Fibroblast of mammary gland (primary cell): ENCODE measurements around the gene UQCR11.

Experiments
- DNase-seq: peaks from one replicate; pipeline ENCODE4 v3.0.0-alpha.2; 2010; ENCODE audit warnings: low read depth
- H3K4me3 ChIP-seq: 2 replicates; pipeline ENCODE4 v1.5.1; 2011; ENCODE audit warnings: low read depth, mild to moderate bottlenecking, low read length, moderate library complexity; ENCODE audit not compliant: control insufficient read depth
- TF ChIP-seq, protein P1 (sequence below): conservative IDR thresholded peaks from 2 replicates; pipeline ENCODE4 v1.5.1; 2011; ENCODE audit warnings: low read depth, low read length, inconsistent platforms; ENCODE audit not compliant: control insufficient read depth, insufficient read depth

The UQCR11 gene

DNA sequence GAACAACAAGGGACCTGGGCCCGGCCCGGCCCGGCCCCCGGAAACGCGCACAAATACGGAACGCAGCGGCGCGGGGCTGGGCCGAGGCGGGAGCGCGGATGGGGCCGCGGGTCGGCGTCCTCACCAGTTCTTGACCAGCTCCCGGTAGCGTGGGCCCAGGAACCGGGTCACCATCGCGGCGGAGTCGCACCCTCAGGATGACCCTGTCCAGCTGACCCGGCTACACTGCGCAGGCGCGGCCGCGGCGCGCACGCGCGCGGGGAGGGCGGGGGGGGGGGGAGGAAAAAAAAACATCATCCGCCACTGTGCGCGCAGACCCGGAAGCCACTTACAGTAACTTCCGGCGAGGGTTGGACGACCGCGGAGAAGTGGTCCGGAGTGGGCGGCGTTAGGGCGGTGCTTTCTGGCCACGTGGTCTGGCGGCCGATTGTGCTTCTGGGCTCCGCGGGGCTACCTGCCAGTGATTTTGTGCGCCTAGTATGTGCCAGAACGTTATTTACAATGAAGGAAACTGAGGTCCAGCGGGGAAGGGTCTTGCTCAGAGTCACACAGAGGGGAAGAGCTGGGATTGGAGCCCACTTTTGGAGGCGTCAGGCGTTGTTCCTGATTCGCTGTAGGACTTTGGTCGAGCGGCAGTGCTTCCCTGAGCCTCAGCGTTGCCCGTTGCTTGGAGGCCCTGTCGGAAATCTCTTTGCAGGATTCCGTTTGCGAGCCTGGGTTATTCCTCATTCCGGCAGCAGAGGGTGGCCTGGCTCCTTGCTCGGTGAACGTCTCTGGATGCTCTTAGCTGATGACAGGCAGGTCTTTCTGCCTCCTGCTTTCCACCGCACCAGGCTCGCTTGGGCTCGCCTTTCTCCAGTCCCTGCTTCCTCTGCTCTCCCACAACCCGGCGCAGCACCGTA, at the start of gene UQCR11:
Gene UQCR11 (minus strand): TSS at position 227 of the 902 bp plus-strand sequence. CDS start 53 bp downstream, at position 174.
- H3K4me3 ChIP-seq: peak within 1 kb of the TSS; percentile 93
- DNase-seq: peak; percentile 95
- TF ChIP-seq, protein P1, sequence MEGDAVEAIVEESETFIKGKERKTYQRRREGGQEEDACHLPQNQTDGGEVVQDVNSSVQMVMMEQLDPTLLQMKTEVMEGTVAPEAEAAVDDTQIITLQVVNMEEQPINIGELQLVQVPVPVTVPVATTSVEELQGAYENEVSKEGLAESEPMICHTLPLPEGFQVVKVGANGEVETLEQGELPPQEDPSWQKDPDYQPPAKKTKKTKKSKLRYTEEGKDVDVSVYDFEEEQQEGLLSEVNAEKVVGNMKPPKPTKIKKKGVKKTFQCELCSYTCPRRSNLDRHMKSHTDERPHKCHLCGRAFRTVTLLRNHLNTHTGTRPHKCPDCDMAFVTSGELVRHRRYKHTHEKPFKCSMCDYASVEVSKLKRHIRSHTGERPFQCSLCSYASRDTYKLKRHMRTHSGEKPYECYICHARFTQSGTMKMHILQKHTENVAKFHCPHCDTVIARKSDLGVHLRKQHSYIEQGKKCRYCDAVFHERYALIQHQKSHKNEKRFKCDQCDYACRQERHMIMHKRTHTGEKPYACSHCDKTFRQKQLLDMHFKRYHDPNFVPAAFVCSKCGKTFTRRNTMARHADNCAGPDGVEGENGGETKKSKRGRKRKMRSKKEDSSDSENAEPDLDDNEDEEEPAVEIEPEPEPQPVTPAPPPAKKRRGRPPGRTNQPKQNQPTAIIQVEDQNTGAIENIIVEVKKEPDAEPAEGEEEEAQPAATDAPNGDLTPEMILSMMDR: peak; percentile 56

DNA sequence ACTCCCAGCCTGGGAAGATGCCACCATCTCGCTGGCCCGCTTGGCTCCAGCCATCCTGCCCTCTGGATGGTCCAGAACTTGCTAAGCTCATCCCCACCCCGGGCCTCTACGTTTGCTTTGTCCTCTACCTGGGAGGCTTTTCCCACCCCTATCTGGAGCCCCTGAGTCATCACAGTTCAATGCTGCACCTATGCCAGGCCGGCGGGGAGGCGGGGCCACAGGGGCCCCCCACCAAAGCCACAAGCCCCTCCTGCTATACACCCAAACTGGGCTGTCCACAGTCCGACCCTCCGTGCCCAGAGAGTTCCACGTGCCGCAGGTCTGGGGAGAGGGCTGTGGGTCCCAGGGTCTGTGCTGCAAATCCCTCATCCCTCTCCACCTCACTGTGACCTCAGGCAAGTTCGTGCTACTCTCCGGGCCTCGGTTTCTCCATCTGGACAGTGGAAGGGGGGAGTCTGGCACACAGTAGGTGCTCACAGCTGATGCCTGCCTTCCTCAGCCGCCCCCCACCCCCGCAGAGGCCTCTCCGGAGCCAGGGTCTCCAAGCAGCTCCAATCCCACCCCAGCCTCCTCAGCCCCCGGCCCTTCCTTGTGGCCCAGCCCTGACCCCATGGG, 49.0 kb upstream of the UQCR11 start:
- TF ChIP-seq, protein P1: no peak
- H3K4me3 ChIP-seq: no peak overlapping the region
- DNase-seq: no peak

DNA sequence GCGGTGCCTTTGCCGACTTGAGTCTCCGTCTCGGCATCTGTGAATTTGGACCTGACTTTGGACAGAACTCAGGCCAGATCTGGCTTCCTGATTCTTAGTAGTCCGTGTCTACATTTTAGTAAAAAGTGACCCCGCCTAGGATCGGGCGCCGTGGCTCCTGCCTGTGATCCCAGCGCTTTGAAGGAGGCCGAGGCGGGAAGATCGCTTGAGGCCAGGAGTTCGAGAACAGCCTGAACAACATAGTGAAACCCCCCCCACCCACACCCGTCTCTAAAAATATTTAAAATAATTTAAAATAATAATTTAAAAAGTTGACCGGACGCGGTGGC, 48.0 kb upstream of the UQCR11 start:
- TF ChIP-seq, protein P1: no peak
- no peak for DNase-seq
- peak overlapping the region; percentile 59 for H3K4me3 ChIP-seq

DNA sequence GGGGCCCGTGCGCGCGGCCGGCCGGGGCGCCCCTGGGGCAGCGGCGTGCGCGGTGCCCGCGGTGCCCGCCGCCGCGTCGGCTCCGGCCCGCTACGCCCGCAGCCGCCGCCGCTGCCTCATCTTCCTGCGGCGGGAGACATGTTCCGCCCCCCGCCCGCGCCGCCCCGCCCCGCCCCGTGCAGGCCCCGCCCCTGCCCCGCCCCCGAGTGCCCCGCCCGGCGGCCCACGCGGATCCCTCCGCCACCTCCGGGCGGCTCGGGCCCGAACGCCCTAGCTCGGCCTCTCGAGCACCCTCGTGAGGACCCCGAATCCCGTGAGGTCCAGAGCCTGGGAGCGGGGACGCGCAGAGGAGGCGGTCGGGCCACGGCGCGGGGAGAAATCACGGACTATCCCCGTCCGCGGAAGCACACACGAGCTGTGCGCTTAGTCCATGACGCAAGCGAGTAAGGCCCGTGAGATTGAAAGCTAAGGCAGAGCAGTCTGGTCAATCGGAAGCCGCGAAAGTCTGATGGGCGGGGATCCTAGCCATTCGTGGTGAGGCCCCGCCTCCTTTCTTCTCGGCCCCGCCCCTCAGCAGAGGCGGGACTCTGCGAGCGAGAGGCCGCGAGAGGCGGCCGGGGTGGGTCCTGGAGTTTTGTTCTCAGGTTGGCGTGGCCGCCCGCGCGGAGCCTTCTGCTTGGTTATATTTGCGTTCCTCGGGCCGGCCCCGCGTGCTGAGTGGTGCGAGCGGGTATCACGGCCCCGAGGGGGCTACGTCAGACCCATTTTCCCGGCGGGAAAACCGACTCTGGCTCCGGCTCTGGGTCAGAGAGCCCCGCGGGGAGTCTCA, 47.4 kb upstream of the UQCR11 start, which contains the start of gene TCF3:
Gene TCF3 (minus strand): TSS at position 145 of the 829 bp plus-strand sequence. CDS start 2,367 bp downstream, outside the sequence.
- TF ChIP-seq, protein P1: no peak
- peak within 1 kb of the TSS; percentile 68 for H3K4me3 ChIP-seq
- DNase-seq: peak; percentile 99

DNA sequence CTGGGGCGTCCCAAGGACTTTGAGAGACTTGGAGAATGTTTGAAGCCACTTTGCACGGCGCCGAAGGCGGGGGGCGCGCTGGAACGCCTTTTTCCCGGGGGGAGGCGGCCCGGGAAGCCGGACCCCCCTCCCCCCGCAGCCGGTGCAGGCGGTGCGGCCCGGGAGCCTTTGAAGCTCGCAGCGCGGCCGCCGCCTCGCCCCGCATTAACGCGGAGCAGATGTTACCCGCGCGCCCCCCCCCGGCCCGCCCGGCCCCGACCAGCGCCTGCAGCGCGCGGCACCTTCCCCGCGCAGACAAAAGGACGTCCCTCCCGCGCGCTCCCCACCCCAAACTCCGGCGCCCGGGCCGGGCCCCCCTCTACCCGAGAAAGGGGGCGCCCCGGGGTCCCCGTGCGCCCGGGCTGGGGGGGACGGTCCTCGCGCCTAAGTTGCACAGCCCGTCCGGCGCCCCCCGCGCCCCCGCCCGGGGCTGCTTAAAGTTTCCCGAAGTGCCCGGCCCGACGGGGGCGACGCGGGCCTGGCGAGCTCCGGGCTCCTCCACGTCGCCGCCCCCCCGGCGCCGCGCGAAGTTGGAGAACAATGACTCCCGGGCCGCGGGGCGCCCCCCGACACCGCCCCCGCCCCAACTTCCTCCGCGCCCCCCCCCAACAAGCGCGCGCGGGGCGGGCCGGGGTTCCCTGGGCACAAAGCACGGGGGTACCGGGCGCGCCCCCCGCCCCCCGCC, 46.5 kb upstream of the UQCR11 start:
- peak; percentile 25 for DNase-seq
- H3K4me3 ChIP-seq: peak overlapping the region; percentile 67
- TF ChIP-seq, protein P1: no peak
